ENCODE data around the gene TMA7B. TPM values are rescaled to one million over a fixed set of nuclear protein-coding genes. Genes with fewer than 3 reads are reported as not detected.
A peak's percentile ranks its signal among the peaks of the same experiment; 100 is the strongest.

Gene TMA7B
- total RNA-seq (2022), result not detected in 2 replicates
- Bru-seq, nascent RNA, result percentile 27 among the genes with signal in this experiment
- not detected for BruChase-seq, experiment 1, labeled RNA remaining after a 6-hour chase
- BruChase-seq, experiment 2, labeled RNA remaining after a 2-hour chase, result not detected
- long read RNA-seq, result 0 reads

DNA sequence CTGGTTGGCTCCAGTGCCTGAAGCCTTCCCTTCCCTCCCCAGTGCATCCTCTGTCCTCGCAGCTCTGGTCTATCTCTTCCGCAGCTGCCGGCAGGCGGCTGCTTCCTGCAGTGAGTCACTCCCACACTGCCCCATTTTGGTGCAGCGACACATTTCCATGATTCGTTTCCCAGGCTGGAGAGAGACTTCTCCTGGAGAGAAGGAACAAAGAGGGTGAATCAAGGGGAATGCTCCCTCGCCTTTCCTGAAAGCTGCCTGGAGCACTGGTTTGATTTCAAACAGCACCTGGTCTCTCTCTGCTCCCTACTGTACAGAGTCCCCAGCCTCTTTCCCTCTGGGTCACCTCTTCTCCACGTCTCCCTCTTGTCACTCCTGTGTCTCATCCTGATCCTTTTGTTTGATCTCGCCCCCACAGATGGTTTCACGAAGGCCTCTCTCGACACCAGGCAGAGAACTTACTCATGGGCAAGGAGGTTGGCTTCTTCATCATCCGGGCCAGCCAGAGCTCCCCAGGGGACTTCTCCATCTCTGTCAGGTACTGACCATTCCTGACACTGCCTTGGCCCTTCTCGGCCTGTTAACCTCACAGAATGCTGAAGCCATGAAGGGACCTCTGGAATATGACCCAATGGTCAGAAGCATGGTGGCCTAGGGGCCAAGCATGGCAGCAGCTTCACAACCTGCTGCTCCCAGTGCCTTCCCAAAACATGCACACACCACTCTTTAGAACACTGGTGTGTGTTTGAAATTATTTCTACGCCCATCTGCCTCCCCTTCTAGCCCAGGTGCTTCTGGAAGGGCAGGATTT is at the start of gene TMA7B:
Gene TMA7B, plus strand, starts transcription at position 758 of the 808 bp plus-strand sequence. CDS start 3,978 bp downstream, outside the sequence.
- CTCF ChIA-PET, result interaction anchor here (0.6 to 1.9 kb wide), 5 partner anchors 40 to 408 kb away, joined by 3 to 9 read pairs (median 3); no protein-coding TSS in a partner anchor
- Mint-ChIP-seq H3K4me3 (ENCODE audit: unreplicated experiment) (peak within 1 kb of the TSS; percentile 41), H3K4me1 (ENCODE audit: insufficient read depth, unreplicated experiment) (peaks cover 26% of the 10 kb centered on the region), H3K9me3 (ENCODE audit: unreplicated experiment) (no peaks in the 10 kb centered on the region), H3K27me3 (ENCODE audit: insufficient read depth, unreplicated experiment) (no peaks in the 10 kb centered on the region), H3K27ac (ENCODE audit: low read depth, unreplicated experiment) (peak within 1 kb of the TSS; percentile 89), H3K36me3 (ENCODE audit: insufficient read depth, unreplicated experiment) (peaks cover 6% of the 10 kb centered on the region)
- BruUV-seq (replicated peaks), result no TSS peak
- TF ChIP-seq, protein P1, sequence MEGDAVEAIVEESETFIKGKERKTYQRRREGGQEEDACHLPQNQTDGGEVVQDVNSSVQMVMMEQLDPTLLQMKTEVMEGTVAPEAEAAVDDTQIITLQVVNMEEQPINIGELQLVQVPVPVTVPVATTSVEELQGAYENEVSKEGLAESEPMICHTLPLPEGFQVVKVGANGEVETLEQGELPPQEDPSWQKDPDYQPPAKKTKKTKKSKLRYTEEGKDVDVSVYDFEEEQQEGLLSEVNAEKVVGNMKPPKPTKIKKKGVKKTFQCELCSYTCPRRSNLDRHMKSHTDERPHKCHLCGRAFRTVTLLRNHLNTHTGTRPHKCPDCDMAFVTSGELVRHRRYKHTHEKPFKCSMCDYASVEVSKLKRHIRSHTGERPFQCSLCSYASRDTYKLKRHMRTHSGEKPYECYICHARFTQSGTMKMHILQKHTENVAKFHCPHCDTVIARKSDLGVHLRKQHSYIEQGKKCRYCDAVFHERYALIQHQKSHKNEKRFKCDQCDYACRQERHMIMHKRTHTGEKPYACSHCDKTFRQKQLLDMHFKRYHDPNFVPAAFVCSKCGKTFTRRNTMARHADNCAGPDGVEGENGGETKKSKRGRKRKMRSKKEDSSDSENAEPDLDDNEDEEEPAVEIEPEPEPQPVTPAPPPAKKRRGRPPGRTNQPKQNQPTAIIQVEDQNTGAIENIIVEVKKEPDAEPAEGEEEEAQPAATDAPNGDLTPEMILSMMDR (IDR thresholded peaks at IDR 0.05; ENCODE audit: unreplicated experiment), result peak; percentile 27
- DNase-seq (ENCODE audit: unreplicated experiment), result peak; percentile 62
- POLR2A ChIA-PET, result interaction anchor here (0.5 to 1.2 kb wide), 3 partner anchors 37 to 85 kb away, joined by 3 to 5 read pairs (median 3); no protein-coding TSS in a partner anchor
- intact Hi-C loops (cut with micrococcal nuclease), result no loop called here

DNA sequence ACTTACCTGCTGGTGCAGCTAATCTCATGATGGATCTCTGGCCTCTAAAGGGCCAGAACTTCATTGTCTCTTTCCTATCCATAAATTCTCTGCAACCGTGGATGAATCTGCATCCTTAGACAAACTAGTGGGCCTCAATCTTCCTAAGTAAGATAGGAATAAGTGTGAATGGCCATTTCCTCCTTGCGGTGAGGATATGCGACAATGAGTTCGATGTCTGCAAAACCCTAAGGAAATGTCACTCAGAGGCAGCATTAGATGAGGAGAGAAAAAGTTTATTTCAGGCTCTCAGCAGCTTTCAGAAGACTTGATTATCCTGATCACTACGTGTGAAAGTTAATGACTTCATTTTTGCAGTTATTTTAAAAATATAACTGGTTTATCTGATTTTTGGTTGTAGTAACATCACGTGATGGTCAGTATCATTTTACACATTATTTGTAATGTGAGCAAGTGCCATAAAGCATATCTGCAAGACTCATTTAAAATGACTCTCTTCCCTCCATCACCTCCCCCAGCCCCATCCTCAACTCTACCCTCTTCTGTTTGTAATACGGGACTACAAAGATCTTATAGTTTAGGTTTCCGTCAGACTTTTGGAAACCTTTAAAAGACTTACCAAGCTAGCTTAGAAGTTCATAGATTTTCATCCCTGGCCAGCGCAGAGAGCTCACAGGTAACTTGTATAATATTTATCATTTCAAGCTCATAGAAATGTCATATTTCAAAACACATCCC is 49.2 kb upstream of the TMA7B start:
- CTCF ChIA-PET, result no interaction called here
- POLR2A ChIA-PET, result no interaction called here
- intact Hi-C loops (cut with micrococcal nuclease), result no loop called here
- no peak for DNase-seq (ENCODE audit: unreplicated experiment)
- no TSS peak for BruUV-seq (replicated peaks)
- Mint-ChIP-seq H3K36me3 (ENCODE audit: insufficient read depth, unreplicated experiment) (no peaks in the 10 kb centered on the region), H3K27me3 (ENCODE audit: insufficient read depth, unreplicated experiment) (peaks cover 49% of the 10 kb centered on the region), H3K9me3 (ENCODE audit: unreplicated experiment) (no peaks in the 10 kb centered on the region), H3K4me1 (ENCODE audit: insufficient read depth, unreplicated experiment) (no peaks in the 10 kb centered on the region), H3K27ac (ENCODE audit: low read depth, unreplicated experiment) (no peak overlapping the region), H3K4me3 (ENCODE audit: unreplicated experiment) (no peak overlapping the region)
- TF ChIP-seq, protein P1 (IDR thresholded peaks at IDR 0.05; ENCODE audit: unreplicated experiment), result no peak

GRCh38 chr22:39913321-39913720 is 46.9 kb upstream of the TMA7B start:
- ChIA-PET POLR2A (no interaction called here), CTCF (no interaction called here)
- no peaks in the 10 kb centered on the region for H3K9me3 Mint-ChIP-seq (ENCODE audit: unreplicated experiment)
- TF ChIP-seq, protein P1 (IDR thresholded peaks at IDR 0.05; ENCODE audit: unreplicated experiment), result no peak
- DNase-seq (ENCODE audit: unreplicated experiment), result no peak
- H3K4me1 Mint-ChIP-seq (ENCODE audit: insufficient read depth, unreplicated experiment), result no peaks in the 10 kb centered on the region
- no peak overlapping the region for H3K27ac Mint-ChIP-seq (ENCODE audit: low read depth, unreplicated experiment)
- peaks cover 68% of the 10 kb centered on the region for H3K27me3 Mint-ChIP-seq (ENCODE audit: insufficient read depth, unreplicated experiment)
- no peak overlapping the region for H3K4me3 Mint-ChIP-seq (ENCODE audit: unreplicated experiment)
- H3K36me3 Mint-ChIP-seq (ENCODE audit: insufficient read depth, unreplicated experiment), result no peaks in the 10 kb centered on the region
- no TSS peak for BruUV-seq (replicated peaks)
- intact Hi-C loops (cut with micrococcal nuclease), result no loop called here

GRCh38 chr22:39913886-39914285 is 46.3 kb upstream of the TMA7B start:
- Mint-ChIP-seq H3K4me3 (ENCODE audit: unreplicated experiment) (no peak overlapping the region), H3K4me1 (ENCODE audit: insufficient read depth, unreplicated experiment) (no peaks in the 10 kb centered on the region), H3K36me3 (ENCODE audit: insufficient read depth, unreplicated experiment) (no peaks in the 10 kb centered on the region), H3K9me3 (ENCODE audit: unreplicated experiment) (no peaks in the 10 kb centered on the region), H3K27ac (ENCODE audit: low read depth, unreplicated experiment) (no peak overlapping the region), H3K27me3 (ENCODE audit: insufficient read depth, unreplicated experiment) (peaks cover 68% of the 10 kb centered on the region)
- intact Hi-C loops (cut with micrococcal nuclease), result no loop called here
- POLR2A ChIA-PET, result no interaction called here
- TF ChIP-seq, protein P1 (IDR thresholded peaks at IDR 0.05; ENCODE audit: unreplicated experiment), result no peak
- BruUV-seq (replicated peaks), result no TSS peak
- CTCF ChIA-PET, result no interaction called here
- DNase-seq (ENCODE audit: unreplicated experiment), result no peak

Measured in MCF 10A (cell line).